ENCODE results near the gene TTLL1. TPM values are rescaled to one million over a fixed set of nuclear protein-coding genes. Genes with fewer than 3 reads are reported as not detected.
A peak's percentile ranks its signal among the peaks of the same experiment; 100 is the strongest.

Gene TTLL1
- total RNA-seq = 1 to 10 TPM; 4.2 to 6.0 TPM

- Mint-ChIP-seq H3K9me3 (no peaks in the 10 kb centered on the region), H3K27ac (peak within 1 kb of the TSS; percentile 91), H3K4me1 (ENCODE audit: low read depth) (peaks cover 28% of the 10 kb centered on the region), H3K36me3 (ENCODE audit: low read depth) (peaks cover 3% of the 10 kb centered on the region), H3K4me3 (peak within 1 kb of the TSS; percentile 94), H3K27me3 (no peaks in the 10 kb centered on the region)
- ATAC-seq = peak; percentile 94
- DNase-seq = peak; percentile 95
- CTCF ChIA-PET = no interaction called here
- intact Hi-C loops (cut with micrococcal nuclease) = no loop called here
- POLR2A ChIA-PET = interaction anchor here (1.4 kb wide), 1 partner anchor 10 kb away, joined by 4 read pairs; no protein-coding TSS in a partner anchor
- TF ChIP-seq CTCF (IDR thresholded peaks at IDR 0.05) = no peak
Measured at GRCh38 chr22:43088984-43089717, at the start of gene TTLL1. Gene TTLL1 (minus strand): TSS chr22:43089391. CDS start chr22:43075586, 13,805 bp downstream.

GRCh38 chr22:43136801-43137200 is 47.6 kb upstream of the TTLL1 start:
- ATAC-seq (no peak), DNase-seq (no peak)
- Mint-ChIP-seq H3K27me3 (no peaks in the 10 kb centered on the region), H3K4me3 (no peak overlapping the region), H3K36me3 (ENCODE audit: low read depth) (peaks cover 41% of the 10 kb centered on the region), H3K9me3 (no peaks in the 10 kb centered on the region), H3K4me1 (ENCODE audit: low read depth) (peaks cover 9% of the 10 kb centered on the region), H3K27ac (no peak overlapping the region)
- ChIA-PET POLR2A (no interaction called here), CTCF (interaction anchor here (1.1 to 1.4 kb wide), 2 partner anchors 9 to 27 kb away, joined by 3 read pairs; no protein-coding TSS in a partner anchor)
- intact Hi-C loops (cut with micrococcal nuclease) = no loop called here
- no peak for TF ChIP-seq CTCF (IDR thresholded peaks at IDR 0.05)

- intact Hi-C loops (cut with micrococcal nuclease) = no loop called here
- ATAC-seq (peak; percentile 88), DNase-seq (peak; percentile 61)
- no peaks in the 10 kb centered on the region for H3K27me3 Mint-ChIP-seq
- ChIA-PET POLR2A (no interaction called here), CTCF (interaction anchor here (1.1 to 1.4 kb wide), 2 partner anchors 10 to 28 kb away, joined by 3 read pairs; no protein-coding TSS in a partner anchor)
- peaks cover 7% of the 10 kb centered on the region for H3K4me1 Mint-ChIP-seq (ENCODE audit: low read depth)
- H3K36me3 Mint-ChIP-seq (ENCODE audit: low read depth) = peaks cover 42% of the 10 kb centered on the region
- no peak overlapping the region for H3K27ac Mint-ChIP-seq
- no peak overlapping the region for H3K4me3 Mint-ChIP-seq
- TF ChIP-seq CTCF (IDR thresholded peaks at IDR 0.05) = peak; percentile 70
- no peaks in the 10 kb centered on the region for H3K9me3 Mint-ChIP-seq
Measured at GRCh38 chr22:43136255-43136654, 47.1 kb upstream of the TTLL1 start.

GRCh38 chr22:43135565-43135964 is 46.4 kb upstream of the TTLL1 start:
- intact Hi-C loops (cut with micrococcal nuclease) = no loop called here
- Mint-ChIP-seq H3K27me3 (no peaks in the 10 kb centered on the region), H3K4me1 (ENCODE audit: low read depth) (peaks cover 4% of the 10 kb centered on the region), H3K4me3 (no peak overlapping the region), H3K9me3 (no peaks in the 10 kb centered on the region), H3K36me3 (ENCODE audit: low read depth) (peaks cover 35% of the 10 kb centered on the region), H3K27ac (no peak overlapping the region)
- no peak for DNase-seq
- ATAC-seq = no peak
- ChIA-PET POLR2A (interaction anchor here (0.7 kb wide), 1 partner anchor 1531 kb away, joined by 3 read pairs; no protein-coding TSS in a partner anchor), CTCF (interaction anchor here (1.4 to 2.2 kb wide), 2 partner anchors 10 to 29 kb away, joined by 3 to 9 read pairs; no protein-coding TSS in a partner anchor)
- TF ChIP-seq CTCF (IDR thresholded peaks at IDR 0.05) = no peak

GRCh38 chr22:43134553-43134952 is 45.4 kb upstream of the TTLL1 start:
- Mint-ChIP-seq H3K9me3 (no peaks in the 10 kb centered on the region), H3K27ac (no peak overlapping the region), H3K36me3 (ENCODE audit: low read depth) (peaks cover 28% of the 10 kb centered on the region), H3K27me3 (no peaks in the 10 kb centered on the region), H3K4me3 (no peak overlapping the region), H3K4me1 (ENCODE audit: low read depth) (no peaks in the 10 kb centered on the region)
- no peak for TF ChIP-seq CTCF (IDR thresholded peaks at IDR 0.05)
- no peak for DNase-seq
- ATAC-seq = no peak
- ChIA-PET POLR2A (no interaction called here), CTCF (interaction anchor here (2.2 kb wide), 1 partner anchor 11 kb away, joined by 9 read pairs; no protein-coding TSS in a partner anchor)
- intact Hi-C loops (cut with micrococcal nuclease) = no loop called here
